RWPE1 (cell line): ENCODE data around the gene ZDHHC8.

Experiments
- CTCF ChIA-PET: fragments of 350-600 bp; sonication (Branson Sonifier 250); formaldehyde crosslinking; extraction: SDS; loops from one replicate; lab custom pipeline; 2021; lab: Yijun Ruan, JAX
- POLR2A ChIA-PET: fragments of 400-600 bp; formaldehyde crosslinking; extraction: SDS; loops from one replicate; lab custom pipeline; 2020; ENCODE audit warnings: antibody characterized with exemption; ENCODE audit not compliant: low non-redundant PET; lab: Yijun Ruan, JAX
- DNase-seq: peaks from one replicate; pipeline ENCODE4 v3.0.0; 2012; ENCODE audit warnings: low spot score
- H3K27ac ChIP-seq: fragments of 450-650 bp; 2 replicates; pipeline ENCODE4 v1.5.1; 2017
- CTCF ChIP-seq: fragments of 450-650 bp; conservative IDR thresholded peaks from 2 replicates; pipeline ENCODE4 v1.5.1; 2017; ENCODE audit warnings: low read depth, mild to moderate bottlenecking

ZDHHC8 gene

GRCh38 chr22:20137671-20138416 lies 6.2 kb downstream of the ZDHHC8 start:
- POLR2A ChIA-PET = no interaction called here
- CTCF ChIA-PET = no interaction called here
- TF ChIP-seq CTCF = no peak
- H3K27ac ChIP-seq = peak overlapping the region; percentile 60
- DNase-seq = no peak

GRCh38 chr22:20138417-20138738 lies 6.8 kb downstream of the ZDHHC8 start:
- H3K27ac ChIP-seq = peak overlapping the region; percentile 60
- DNase-seq = no peak
- POLR2A ChIA-PET = no interaction called here
- no peak for TF ChIP-seq CTCF
- CTCF ChIA-PET = no interaction called here

- ChIA-PET POLR2A (interaction anchor here (0.6 kb wide), 1 partner anchor 12 kb away, joined by 3 read pairs; no protein-coding TSS in a partner anchor), CTCF (no interaction called here)
- TF ChIP-seq CTCF = no peak
- peak overlapping the region; percentile 60 for H3K27ac ChIP-seq
- DNase-seq = no peak
These were observed 7.3 kb downstream of the ZDHHC8 start for GRCh38 chr22:20138868-20139267.

GRCh38 chr22:20139391-20140106 lies 7.9 kb downstream of the ZDHHC8 start:
- no peak for DNase-seq
- TF ChIP-seq CTCF = no peak
- POLR2A ChIA-PET = interaction anchor here (0.6 kb wide), 1 partner anchor 12 kb away, joined by 3 read pairs; no protein-coding TSS in a partner anchor
- CTCF ChIA-PET = no interaction called here
- peak overlapping the region; percentile 60; the same call in 1 of the 2 replicates for H3K27ac ChIP-seq

DNA sequence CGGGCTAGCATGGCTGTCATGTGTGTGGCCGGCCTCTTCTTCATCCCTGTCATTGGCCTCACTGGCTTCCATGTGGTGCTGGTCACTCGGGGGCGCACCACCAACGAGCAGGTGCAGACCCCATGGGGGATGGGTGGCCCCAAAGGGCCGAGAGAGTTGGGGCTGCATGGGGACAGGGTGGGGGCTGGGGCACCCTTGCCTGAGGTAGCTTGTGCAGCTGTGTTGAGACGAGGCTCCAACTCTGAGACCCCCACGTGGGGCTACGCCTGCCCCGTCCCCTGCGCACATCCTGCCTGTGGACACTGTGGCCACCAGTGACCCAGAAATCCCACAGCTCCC lies 8.5 kb downstream of the ZDHHC8 start:
- no peak for TF ChIP-seq CTCF
- ChIA-PET POLR2A (no interaction called here), CTCF (no interaction called here)

DNA sequence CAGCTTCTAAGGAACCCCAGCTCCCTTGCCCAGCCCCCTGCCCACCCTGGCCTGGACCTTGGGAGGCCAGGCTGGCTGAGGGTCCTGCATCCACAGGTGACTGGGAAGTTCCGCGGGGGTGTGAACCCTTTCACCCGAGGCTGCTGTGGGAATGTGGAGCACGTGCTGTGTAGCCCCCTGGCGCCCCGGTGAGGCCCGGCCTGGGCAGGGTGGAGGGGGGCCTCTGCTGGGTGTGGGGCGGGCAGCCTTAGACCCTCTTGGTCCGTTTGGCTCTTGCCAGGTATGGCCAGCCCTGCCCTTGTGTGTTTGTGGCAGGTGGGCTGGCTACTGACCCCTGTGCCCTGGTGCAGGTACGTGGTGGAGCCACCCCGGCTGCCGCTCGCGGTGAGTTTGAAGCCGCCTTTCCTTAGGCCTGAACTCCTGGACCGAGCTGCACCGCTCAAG lies 8.9 kb downstream of the ZDHHC8 start:
- ChIA-PET CTCF (no interaction called here), POLR2A (no interaction called here)
- DNase-seq = no peak
- H3K27ac ChIP-seq = no peak overlapping the region
- no peak for TF ChIP-seq CTCF

More for the DNA sequence above, 8.5 kb downstream of the ZDHHC8 start:
- no peak overlapping the region for H3K27ac ChIP-seq
- no peak for DNase-seq
